Endothelial cell of umbilical vein (primary cell): ENCODE results near the gene EFCAB9. TPM values are rescaled to one million over a fixed set of nuclear protein-coding genes. Genes with fewer than 3 reads are reported as not detected.

Experiments used
- BruUV-seq: library from RNA; stranded (reverse); fragments of 400-500 nt; replicated peaks from 2 replicates; lab custom pipeline; 2021; lab: Mats Ljungman, UMichigan
- CTCF ChIA-PET: fragments of 300-600, 350-600 bp; sonication (Branson Sonifier 250); formaldehyde crosslinking; loops from one replicate; lab custom pipeline; 2021; ENCODE audit warnings: antibody characterized with exemption, inconsistent platforms; lab: Charles Lee
- POLR2A ChIA-PET: fragments of 300-600, 350-600 bp; sonication (Branson Sonifier 250); formaldehyde crosslinking; loops from one replicate; lab custom pipeline; 2021; ENCODE audit warnings: antibody characterized with exemption, inconsistent platforms; lab: Charles Lee
- DNase-seq: peaks from one replicate; pipeline ENCODE4 v3.0.0-alpha.2; 2011; ENCODE audit warnings: low read depth, low spot score
- FAIRE-seq: peaks from 2 replicates; lab custom pipeline; 2011; peaks lifted over from hg19 to GRCh38; lab: Jason Lieb, UNC
- H2AFZ ChIP-seq: 2 replicates; pipeline ENCODE4 v1.6.0; 2012; ENCODE audit warnings: low read depth, low read length, control low read depth, inconsistent platforms
- H3K27ac ChIP-seq: 2 replicates; pipeline ENCODE4 v1.5.1; 2011; ENCODE audit warnings: low read depth, mild to moderate bottlenecking, control low read depth, low read length, moderate library complexity; ENCODE audit not compliant: insufficient read depth
- H3K27me3 ChIP-seq, 2 experiments: 2 replicates each; pipeline versions ENCODE4 v1.6.0 to v1.6.1; 2011; ENCODE audit warnings: low read length in 2 of 2, mixed read lengths in 1 of 2; ENCODE audit not compliant: control insufficient read depth in 2 of 2, insufficient read depth in 2 of 2
- H3K36me3 ChIP-seq, 2 experiments: 2 replicates in 1 of 2; 3 replicates in 1 of 2; pipeline ENCODE4 v1.5.1; 2011; ENCODE audit warnings: low read length in 2 of 2, mild to moderate bottlenecking in 1 of 2, moderate library complexity in 1 of 2; ENCODE audit not compliant: control insufficient read depth in 2 of 2, insufficient read depth in 2 of 2; ENCODE audit errors: extremely low read depth in 1 of 2
- H3K4me1 ChIP-seq: 3 replicates; pipeline ENCODE4 v1.5.1; 2011; ENCODE audit warnings: mild to moderate bottlenecking, low read length; ENCODE audit not compliant: control insufficient read depth, insufficient read depth; ENCODE audit errors: extremely low read depth
- H3K4me2 ChIP-seq: 2 replicates; pipeline ENCODE4 v1.6.1; 2011; ENCODE audit warnings: low read length, control low read depth, mixed read lengths; ENCODE audit not compliant: insufficient read depth
- H3K4me3 ChIP-seq, 3 experiments: fragments of 200-600 bp in 1 of 3; sonication (generic), shearing (Covaris generic) in 1 of 3; replicated peaks in 1 of 3; 2 replicates each; pipeline ENCODE4 v1.5.1; 2011 to 2016; ENCODE audit warnings: control low read depth in 3 of 3, low read length in 3 of 3, mild to moderate bottlenecking in 2 of 3, inconsistent platforms in 1 of 3, low read depth in 1 of 3, moderate library complexity in 1 of 3; ENCODE audit not compliant: insufficient read depth in 1 of 3
- H3K79me2 ChIP-seq: 2 replicates; pipeline ENCODE4 v1.6.0; 2012; ENCODE audit warnings: low read length, inconsistent platforms; ENCODE audit not compliant: control insufficient read depth, insufficient read depth
- H3K9ac ChIP-seq: replicated peaks from 2 replicates; pipeline ENCODE3; 2011; ENCODE audit warnings: low read length, control low read depth; ENCODE audit not compliant: insufficient read depth; ENCODE audit errors: extremely low read depth
- H3K9me1 ChIP-seq: replicated peaks from 3 replicates; pipeline ENCODE4 v1.6.0; 2011; ENCODE audit warnings: mild to moderate bottlenecking, low read length; ENCODE audit not compliant: control insufficient read depth, insufficient read depth; ENCODE audit errors: extremely low read depth
- H3K9me3 ChIP-seq: replicated peaks from 2 replicates; pipeline ENCODE4 v1.5.1; 2012; ENCODE audit warnings: low read length, inconsistent platforms; ENCODE audit not compliant: control insufficient read depth, insufficient read depth
- H4K20me1 ChIP-seq: replicated peaks from 2 replicates; pipeline ENCODE3; 2011; ENCODE audit warnings: mild to moderate bottlenecking, low read length; ENCODE audit not compliant: control insufficient read depth, insufficient read depth; ENCODE audit errors: extremely low read depth
- CTCF ChIP-seq, 2 donors: IDR thresholded peaks; 1 replicate in 1 of 2; 2 replicates in 1 of 2; pipeline ENCODE4 v1.5.1; 2011; ENCODE audit warnings: low read length in 2 of 2, mild to moderate bottlenecking in 2 of 2, moderate library complexity in 2 of 2, control low read depth in 1 of 2, inconsistent platforms in 1 of 2, low read depth in 1 of 2; ENCODE audit not compliant: insufficient read depth in 1 of 2; ENCODE audit errors: extremely low read depth in 1 of 2
- EZH2 ChIP-seq: IDR thresholded peaks from 2 replicates; pipeline ENCODE4 v1.6.1; 2012; ENCODE audit warnings: borderline replicate concordance, low read depth, mild to moderate bottlenecking, moderate library complexity, low read length, inconsistent platforms; ENCODE audit not compliant: severe bottlenecking
- FOS ChIP-seq: IDR thresholded peaks from 2 replicates; pipeline ENCODE4 v1.6.1; 2011; ENCODE audit warnings: mild to moderate bottlenecking, low read length, moderate library complexity, borderline replicate concordance; ENCODE audit not compliant: insufficient read depth
- GATA2 ChIP-seq: IDR thresholded peaks from 2 replicates; pipeline ENCODE4 v1.7.0; 2011; ENCODE audit warnings: low read depth, mild to moderate bottlenecking, moderate library complexity, mixed read lengths, low read length; ENCODE audit not compliant: insufficient read length, insufficient read depth
- JUN ChIP-seq: IDR thresholded peaks from 2 replicates; pipeline ENCODE4 v1.6.1; 2011; ENCODE audit warnings: borderline replicate concordance, low read depth; ENCODE audit not compliant: insufficient read length, insufficient read depth
- MYC ChIP-seq: IDR thresholded peaks from one replicate; pipeline ENCODE4 v1.6.1; 2011; ENCODE audit warnings: mild to moderate bottlenecking, low read depth, low read length
- POLR2A ChIP-seq: IDR thresholded peaks from 2 replicates; pipeline ENCODE4 v1.6.1; 2012; ENCODE audit warnings: low read depth, mild to moderate bottlenecking, control low read depth, low read length
- POLR2AphosphoS5 ChIP-seq: IDR thresholded peaks from 2 replicates; pipeline ENCODE4 v1.6.1; 2012; ENCODE audit warnings: low read depth, mild to moderate bottlenecking, control low read depth, low read length, moderate library complexity; ENCODE audit not compliant: insufficient read depth
- dilution Hi-C: fragments of 300-500 bp; cut with MboI; formaldehyde crosslinking; loops from one replicate; pipeline ENCODE4 v1.15.0; 2019; ENCODE audit warnings: low sequenced_read_pairs; ENCODE audit not compliant: extremely low pct_ligation_motif_present
- intact Hi-C: fragments of 100-400 bp; cut with micrococcal nuclease; formaldehyde crosslinking; loops from one replicate; pipeline ENCODE4 v1.10.0; 2022
- polyA plus RNA-seq, 4 experiments: library from polyadenylated mRNA; depleted of rRNA in 3 of 4; stranded (reverse) in 3 of 4; unstranded in 1 of 4; fragments of >200 nt; gene quantifications; 2 replicates each; pipeline versions ENCODE4 v1.2.1 to v1.2.3, GENCODE V29; 2011 to 2012; ENCODE audit warnings: missing spikeins in 1 of 4
- total RNA-seq: library from RNA; stranded (reverse); gene quantifications from 2 replicates; pipeline ENCODE4 v1.2.3, GENCODE V29; 2021
- TF ChIP-seq, protein P1 (sequence below): IDR thresholded peaks from 2 replicates; pipeline ENCODE4 v1.6.1; 2011; ENCODE audit not compliant: insufficient read depth, insufficient read length

Gene EFCAB9
- total and polyA plus RNA-seq, 2 donors (not counting 3 experiments of a cell fraction or from before 2014, with no cell fraction given), result not detected

GRCh38 chr5:172170251-172170701 lies 23.7 kb upstream of the EFCAB9 start:
- Histone ChIP-seq H3K4me3 (no peak overlapping the region), H2AFZ (no peak overlapping the region), H3K27me3 (no peaks in the 10 kb centered on the region), H3K4me1 (no peaks in the 10 kb centered on the region), H3K9me3 (no peaks in the 10 kb centered on the region), H3K79me2 (no peaks in the 10 kb centered on the region), H3K27ac (no peak overlapping the region), H3K36me3 (no peaks in the 10 kb centered on the region), H4K20me1 (no peaks in the 10 kb centered on the region), H3K9me1 (no peaks in the 10 kb centered on the region), H3K9ac (no peak overlapping the region), H3K4me2 (no peak overlapping the region)
- intact Hi-C loops, result no loop called here
- CTCF ChIA-PET, result no interaction called here
- no TSS peak for BruUV-seq
- dilution Hi-C loops, result no loop called here
- DNase-seq (no peak), FAIRE-seq (no peak)
- POLR2A ChIA-PET, result no interaction called here
- no peak for TF ChIP-seq GATA2
- TF ChIP-seq MYC, result no peak
- no peak for TF ChIP-seq EZH2
- TF ChIP-seq POLR2AphosphoS5, result no peak
- no peak for TF ChIP-seq FOS
- no peak for TF ChIP-seq POLR2A
- no peak for TF ChIP-seq CTCF (IDR thresholded peaks at IDR 0.05; ENCODE audit: extremely low read depth in 1 of 2, insufficient read depth in 1 of 2, low read depth in 1 of 2, low read length in 2 of 2)
- TF ChIP-seq JUN, result no peak
- TF ChIP-seq, protein P1, sequence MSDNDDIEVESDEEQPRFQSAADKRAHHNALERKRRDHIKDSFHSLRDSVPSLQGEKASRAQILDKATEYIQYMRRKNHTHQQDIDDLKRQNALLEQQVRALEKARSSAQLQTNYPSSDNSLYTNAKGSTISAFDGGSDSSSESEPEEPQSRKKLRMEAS, result no peak
